Lower lobe of right lung (tissue), 2 donors: ENCODE measurements around the gene IL36RN. TPM values are rescaled to one million over a fixed set of nuclear protein-coding genes. Genes with fewer than 3 reads are reported as not detected.
"Not testable (repeated sequence)": the region's sequence is repeated elsewhere in the genome, so short reads cannot be mapped to it uniquely, and the experiment has no call there.

Experiments used
- ATAC-seq, 2 donors: fragments of 200-7000 bp; cut with Tn5 transposase; one replicate each; pipeline ENCODE4 v1.9.1; 2020 to 2022; ENCODE audit warnings: mild to moderate bottlenecking in 2 of 2, moderate library complexity in 2 of 2
- DNase-seq: peaks from one replicate; pipeline ENCODE4 v3.0.0-alpha.2; 2020
- H3K27ac ChIP-seq: fragments of 200-600 bp; one replicate; pipeline ENCODE4 v1.8.0; 2022
- H3K27me3 ChIP-seq: fragments of 200-600 bp; one replicate; pipeline ENCODE4 v1.8.0; 2022; ENCODE audit warnings: low read depth
- H3K36me3 ChIP-seq: fragments of 200-600 bp; one replicate; pipeline ENCODE4 v1.8.0; 2022; ENCODE audit warnings: mild to moderate bottlenecking
- H3K4me1 ChIP-seq: fragments of 200-600 bp; one replicate; pipeline ENCODE4 v1.8.0; 2022
- H3K4me3 ChIP-seq: fragments of 200-600 bp; one replicate; pipeline ENCODE4 v1.8.0; 2022; ENCODE audit warnings: mild to moderate bottlenecking
- H3K9me3 ChIP-seq: fragments of 200-600 bp; one replicate; pipeline ENCODE4 v1.8.0; 2022
- intact Hi-C: fragments of 100-400 bp; cut with DNase I; formaldehyde crosslinking; loops from one replicate; pipeline ENCODE4 v1.11.0; 2022
- total RNA-seq: library from RNA; stranded (reverse); fragmentation: NEBNext Ultra II Directional; extraction: Animal tissue kit (Norgen Biotek cat#: 25700); gene quantifications from one replicate; pipeline ENCODE4 v1.2.1, GENCODE V29; 2021
- TF ChIP-seq, protein P1 (sequence below): fragments of 200-600 bp; IDR thresholded peaks from one replicate; pipeline ENCODE4 v1.8.0; 2022; ENCODE audit warnings: antibody characterized with exemption, mild to moderate bottlenecking
- donor health status: DM: no; HTN: yes; CAD: no; lungs with severe emphysema.

Gene IL36RN
- total RNA-seq, 1 donor from 2014 or later, result not detected

DNA sequence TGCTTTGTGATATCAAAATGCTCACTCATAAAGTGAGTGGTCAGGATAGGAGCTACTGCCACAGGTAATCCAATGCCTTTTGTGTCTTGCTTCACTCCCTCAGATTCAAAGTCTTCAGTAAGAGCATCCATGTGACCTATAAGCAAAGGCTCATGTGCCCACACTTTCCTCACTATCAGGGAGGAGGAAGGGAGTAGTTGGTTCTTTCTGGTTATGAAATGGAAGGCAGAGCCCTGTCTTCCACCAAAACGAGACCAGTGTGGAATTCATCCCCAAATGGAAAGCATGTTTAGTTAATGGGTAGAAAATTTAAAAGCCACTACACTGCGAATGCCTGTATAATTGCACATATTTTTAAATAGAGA, 34.6 kb downstream of the IL36RN start:
- H3K27ac ChIP-seq, result no peak overlapping the region
- no peaks in the 10 kb centered on the region for H3K36me3 ChIP-seq
- DNase-seq (no peak), ATAC-seq (no peak)
- TF ChIP-seq, protein P1, sequence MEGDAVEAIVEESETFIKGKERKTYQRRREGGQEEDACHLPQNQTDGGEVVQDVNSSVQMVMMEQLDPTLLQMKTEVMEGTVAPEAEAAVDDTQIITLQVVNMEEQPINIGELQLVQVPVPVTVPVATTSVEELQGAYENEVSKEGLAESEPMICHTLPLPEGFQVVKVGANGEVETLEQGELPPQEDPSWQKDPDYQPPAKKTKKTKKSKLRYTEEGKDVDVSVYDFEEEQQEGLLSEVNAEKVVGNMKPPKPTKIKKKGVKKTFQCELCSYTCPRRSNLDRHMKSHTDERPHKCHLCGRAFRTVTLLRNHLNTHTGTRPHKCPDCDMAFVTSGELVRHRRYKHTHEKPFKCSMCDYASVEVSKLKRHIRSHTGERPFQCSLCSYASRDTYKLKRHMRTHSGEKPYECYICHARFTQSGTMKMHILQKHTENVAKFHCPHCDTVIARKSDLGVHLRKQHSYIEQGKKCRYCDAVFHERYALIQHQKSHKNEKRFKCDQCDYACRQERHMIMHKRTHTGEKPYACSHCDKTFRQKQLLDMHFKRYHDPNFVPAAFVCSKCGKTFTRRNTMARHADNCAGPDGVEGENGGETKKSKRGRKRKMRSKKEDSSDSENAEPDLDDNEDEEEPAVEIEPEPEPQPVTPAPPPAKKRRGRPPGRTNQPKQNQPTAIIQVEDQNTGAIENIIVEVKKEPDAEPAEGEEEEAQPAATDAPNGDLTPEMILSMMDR, result no peak
- H3K4me3 ChIP-seq, result no peak overlapping the region
- no peaks in the 10 kb centered on the region for H3K27me3 ChIP-seq
- H3K9me3 ChIP-seq, result no peaks in the 10 kb centered on the region
- intact Hi-C loops, result no loop called here
- H3K4me1 ChIP-seq, result no peaks in the 10 kb centered on the region

DNA sequence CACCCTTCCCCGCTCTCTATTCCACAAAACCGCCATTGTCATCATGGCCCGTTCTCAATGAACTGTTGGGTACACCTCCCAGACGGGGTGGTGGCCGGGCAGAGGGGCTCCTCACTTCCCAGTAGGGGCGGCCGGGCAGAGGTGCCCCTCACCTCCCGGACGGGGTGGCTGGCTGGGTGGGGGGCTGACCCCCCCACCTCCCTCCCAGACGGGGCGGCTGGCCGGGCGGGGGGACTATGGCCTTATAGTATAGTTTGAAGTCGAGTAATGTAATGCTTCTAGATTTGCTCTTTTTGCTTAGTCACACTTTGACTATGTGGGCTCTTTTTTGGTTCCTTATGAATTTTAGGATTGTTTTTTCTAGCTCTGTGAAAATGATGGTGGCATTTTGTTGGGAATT, 37.3 kb downstream of the IL36RN start:
- H3K27me3 ChIP-seq, H3K9me3 ChIP-seq, H3K4me1 ChIP-seq, intact Hi-C loops, H3K4me3 ChIP-seq, H3K27ac ChIP-seq, DNase-seq, ATAC-seq, H3K36me3 ChIP-seq: not testable (repeated sequence)

DNA sequence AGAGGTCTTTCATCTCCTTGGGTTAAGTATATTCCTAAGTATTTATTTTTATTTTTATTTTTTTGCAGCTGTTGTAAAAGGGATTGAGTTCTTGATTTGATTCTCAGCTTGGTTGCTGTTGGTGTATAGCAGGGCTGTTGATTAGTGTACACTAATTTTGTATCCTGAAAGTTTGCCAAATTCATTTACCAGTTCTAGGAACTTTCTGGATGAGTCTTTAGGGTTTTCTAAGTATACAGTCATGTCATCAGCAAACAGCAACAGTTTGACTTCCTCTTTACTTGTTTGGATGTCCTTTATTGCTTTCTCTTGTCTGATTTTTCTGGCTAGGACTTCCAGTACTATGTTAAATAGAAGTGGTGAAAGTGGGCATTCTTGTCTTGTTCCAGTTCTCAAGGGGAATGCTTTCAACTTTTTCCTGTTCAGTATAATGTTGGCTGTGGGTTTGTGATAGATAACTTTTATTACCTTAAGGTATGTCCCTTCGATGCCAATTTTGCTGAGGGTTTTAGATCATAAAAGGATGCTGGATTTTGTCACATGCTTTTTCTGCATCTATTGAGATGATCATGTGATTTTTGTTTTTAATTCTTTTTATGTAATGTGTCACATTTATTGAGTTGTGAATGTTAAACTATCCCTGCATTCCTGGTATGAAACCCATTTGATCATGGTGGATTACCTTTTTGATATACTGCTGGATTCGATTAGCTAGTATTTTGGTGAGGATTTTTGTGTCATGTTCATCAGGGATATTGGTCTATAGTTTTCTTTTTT, 38.0 kb downstream of the IL36RN start:
- H3K36me3 ChIP-seq, H3K9me3 ChIP-seq, H3K27ac ChIP-seq, intact Hi-C loops, H3K27me3 ChIP-seq, H3K4me3 ChIP-seq, DNase-seq, H3K4me1 ChIP-seq, ATAC-seq: not testable (repeated sequence)

DNA sequence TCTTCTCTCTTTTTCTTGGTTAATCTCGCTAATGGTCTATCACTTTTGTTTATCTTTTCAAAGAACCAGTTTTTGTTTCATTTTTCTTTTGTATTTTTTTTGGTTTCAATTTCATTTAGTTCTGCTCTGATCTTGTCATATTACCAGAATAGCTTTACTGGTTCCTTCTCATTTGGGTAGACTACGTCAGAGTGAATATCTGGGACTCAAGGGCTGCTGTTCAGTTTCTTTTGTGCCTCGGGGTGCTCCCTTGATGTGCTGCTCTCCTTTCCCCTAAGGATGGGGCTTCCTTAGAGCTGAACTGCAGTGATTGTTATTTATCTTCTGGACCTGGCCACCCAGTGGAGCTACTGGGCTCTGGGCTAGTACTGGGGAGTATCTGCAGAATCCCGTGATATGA, 39.0 kb downstream of the IL36RN start:
- no peaks in the 10 kb centered on the region for H3K9me3 ChIP-seq
- no peak overlapping the region for H3K27ac ChIP-seq
- TF ChIP-seq, protein P1, result no peak
- no peak for ATAC-seq
- no peaks in the 10 kb centered on the region for H3K27me3 ChIP-seq
- no peaks in the 10 kb centered on the region for H3K36me3 ChIP-seq
- DNase-seq, result no peak
- intact Hi-C loops, result no loop called here
- H3K4me1 ChIP-seq, result no peaks in the 10 kb centered on the region
- no peak overlapping the region for H3K4me3 ChIP-seq

DNA sequence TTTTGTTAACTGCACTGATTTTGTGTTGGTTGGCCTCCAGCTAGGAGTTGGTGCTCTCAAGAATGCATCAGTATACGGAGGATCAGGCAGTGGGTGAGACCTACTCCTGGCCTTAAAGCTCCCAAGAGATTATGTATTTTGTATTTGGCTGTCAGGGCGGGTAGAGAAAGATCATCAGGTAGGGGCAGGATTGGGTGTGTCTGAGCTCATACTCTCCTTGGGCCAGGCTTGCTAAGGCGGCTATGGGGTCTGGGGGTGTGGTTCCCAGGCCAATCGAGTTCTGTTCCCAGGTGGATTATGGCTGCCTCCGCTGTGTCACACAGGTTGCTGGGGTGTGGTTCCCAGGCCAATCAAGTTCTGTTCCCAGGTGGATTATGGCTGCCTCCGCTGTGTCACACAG, 39.5 kb downstream of the IL36RN start:
- no peak overlapping the region for H3K4me3 ChIP-seq
- no peaks in the 10 kb centered on the region for H3K4me1 ChIP-seq
- no peak for ATAC-seq
- no peaks in the 10 kb centered on the region for H3K36me3 ChIP-seq
- TF ChIP-seq, protein P1, result no peak
- intact Hi-C loops, result no loop called here
- H3K27ac ChIP-seq, result no peak overlapping the region
- no peaks in the 10 kb centered on the region for H3K27me3 ChIP-seq
- no peaks in the 10 kb centered on the region for H3K9me3 ChIP-seq
- no peak for DNase-seq

DNA sequence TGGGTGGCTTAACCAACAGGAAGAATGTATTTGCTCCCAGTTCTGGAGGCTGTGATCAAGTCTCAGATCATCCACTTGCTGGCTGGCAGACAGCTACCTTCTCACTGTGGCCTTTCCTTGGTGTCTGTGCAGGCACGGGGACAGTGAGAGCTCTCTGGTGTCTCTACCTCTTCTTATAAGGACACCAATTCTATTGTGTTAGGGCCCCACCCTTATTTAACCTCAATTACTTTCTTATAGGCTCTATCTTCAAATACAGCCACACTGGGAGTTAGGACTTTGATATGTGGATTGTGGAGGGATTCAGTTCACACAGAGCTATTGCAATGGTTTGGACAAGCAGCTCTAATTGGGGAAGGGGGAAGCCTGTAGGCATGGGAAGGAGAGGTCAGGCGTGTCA, 43.1 kb downstream of the IL36RN start:
- Histone ChIP-seq H3K9me3 (no peaks in the 10 kb centered on the region), H3K4me1 (no peaks in the 10 kb centered on the region), H3K27me3 (no peaks in the 10 kb centered on the region), H3K27ac (no peak overlapping the region), H3K36me3 (no peaks in the 10 kb centered on the region), H3K4me3 (no peak overlapping the region)
- DNase-seq, result no peak
- ATAC-seq, result no peak
- intact Hi-C loops, result no loop called here
- TF ChIP-seq, protein P1, result no peak
